ENCODE results near the gene TRRAP. TPM values are rescaled to one million over a fixed set of nuclear protein-coding genes. Genes with fewer than 3 reads are reported as not detected.
A peak's percentile ranks its signal among the peaks of the same experiment; 100 is the strongest.

Gene TRRAP
- total RNA-seq, 2 experiments from 2014 or later = 44.3 to 48.7 TPM

GRCh38 chr7:98930921-98931320 is 52.6 kb downstream of the TRRAP start:
- DNase-seq = peak; percentile 52
- Mint-ChIP-seq H3K4me3 (peak overlapping the region; percentile 53), H3K27ac (peak overlapping the region; percentile 82), H3K27me3 (no peaks in the 10 kb centered on the region), H3K4me1 (ENCODE audit: low read depth) (peaks cover 20% of the 10 kb centered on the region), H3K9me3 (no peaks in the 10 kb centered on the region), H3K36me3 (peaks cover 59% of the 10 kb centered on the region)
- intact Hi-C loops (cut with micrococcal nuclease) = loop anchor here (1.0 to 10.0 kb wide), 3 partner anchors 52 to 394 kb away; partner anchors contain the start of gene ARPC1A
- CTCF ChIA-PET = interaction anchor here (0.5 to 1.1 kb wide), 3 partner anchors 13 to 67 kb away, joined by 3 to 4 read pairs (median 3); no protein-coding TSS in a partner anchor
- POLR2A ChIA-PET = interaction anchor here (0.9 to 1.5 kb wide), 3 partner anchors 8 to 51 kb away, joined by 3 to 5 read pairs (median 3); no protein-coding TSS in a partner anchor

- intact Hi-C loops (cut with micrococcal nuclease) = loop anchor here (10.0 kb wide), 1 partner anchor 391 kb away; the partner anchor contains the start of gene ARPC1A
- Mint-ChIP-seq H3K27me3 (no peaks in the 10 kb centered on the region), H3K27ac (no peak overlapping the region), H3K36me3 (peaks cover 57% of the 10 kb centered on the region), H3K4me1 (ENCODE audit: low read depth) (peaks cover 20% of the 10 kb centered on the region), H3K9me3 (no peaks in the 10 kb centered on the region), H3K4me3 (no peak overlapping the region)
- ChIA-PET CTCF (no interaction called here), POLR2A (no interaction called here)
- no peak for DNase-seq
Observed at GRCh38 chr7:98933321-98933720, 55.0 kb downstream of the TRRAP start.

- Mint-ChIP-seq H3K4me3 (no peak overlapping the region), H3K9me3 (no peaks in the 10 kb centered on the region), H3K36me3 (peaks cover 57% of the 10 kb centered on the region), H3K27ac (no peak overlapping the region), H3K4me1 (ENCODE audit: low read depth) (peaks cover 20% of the 10 kb centered on the region), H3K27me3 (no peaks in the 10 kb centered on the region)
- ChIA-PET CTCF (no interaction called here), POLR2A (no interaction called here)
- no peak for DNase-seq
- intact Hi-C loops (cut with micrococcal nuclease) = loop anchor here (10.0 kb wide), 1 partner anchor 391 kb away; the partner anchor contains the start of gene ARPC1A
Observed at GRCh38 chr7:98934267-98934666, 55.9 kb downstream of the TRRAP start.

GRCh38 chr7:98935811-98936210 is 57.5 kb downstream of the TRRAP start:
- H3K9me3 Mint-ChIP-seq = no peaks in the 10 kb centered on the region
- no peak overlapping the region for H3K27ac Mint-ChIP-seq

GRCh38 chr7:98943336-98943735 is 65.0 kb downstream of the TRRAP start:
- Mint-ChIP-seq H3K27ac (no peak overlapping the region), H3K27me3 (no peaks in the 10 kb centered on the region), H3K4me3 (no peak overlapping the region), H3K4me1 (ENCODE audit: low read depth) (no peaks in the 10 kb centered on the region), H3K36me3 (peaks cover 44% of the 10 kb centered on the region), H3K9me3 (no peaks in the 10 kb centered on the region)
- intact Hi-C loops (cut with micrococcal nuclease) = no loop called here
- ChIA-PET POLR2A (no interaction called here), CTCF (no interaction called here)
- DNase-seq = no peak

More at GRCh38 chr7:98935811-98936210, 57.5 kb downstream of the TRRAP start:
- Mint-ChIP-seq H3K4me1 (ENCODE audit: low read depth) (peaks cover 10% of the 10 kb centered on the region), H3K36me3 (peaks cover 51% of the 10 kb centered on the region), H3K27me3 (no peaks in the 10 kb centered on the region), H3K4me3 (no peak overlapping the region)
- POLR2A ChIA-PET = no interaction called here
- intact Hi-C loops (cut with micrococcal nuclease) = loop anchor here (10.0 kb wide), 1 partner anchor 389 kb away; the partner anchor contains the start of gene ARPC1A
- no peak for DNase-seq
- CTCF ChIA-PET = interaction anchor here (1.5 kb wide), 1 partner anchor 13 kb away, joined by 4 read pairs; no protein-coding TSS in a partner anchor

GRCh38 chr7:98944386-98944785 is 66.1 kb downstream of the TRRAP start:
- Mint-ChIP-seq H3K4me1 (ENCODE audit: low read depth) (no peaks in the 10 kb centered on the region), H3K27me3 (no peaks in the 10 kb centered on the region), H3K27ac (no peak overlapping the region), H3K9me3 (no peaks in the 10 kb centered on the region), H3K36me3 (peaks cover 47% of the 10 kb centered on the region), H3K4me3 (no peak overlapping the region)
- ChIA-PET POLR2A (no interaction called here), CTCF (interaction anchor here (1.2 kb wide), 1 partner anchor 13 kb away, joined by 3 read pairs; no protein-coding TSS in a partner anchor)
- DNase-seq = no peak
- intact Hi-C loops (cut with micrococcal nuclease) = no loop called here

- H3K4me3 Mint-ChIP-seq = no peak overlapping the region
- H3K27me3 Mint-ChIP-seq = no peaks in the 10 kb centered on the region
- no peaks in the 10 kb centered on the region for H3K4me1 Mint-ChIP-seq (ENCODE audit: low read depth)
- intact Hi-C loops (cut with micrococcal nuclease) = no loop called here
- no peak overlapping the region for H3K27ac Mint-ChIP-seq
- peaks cover 55% of the 10 kb centered on the region for H3K36me3 Mint-ChIP-seq
- CTCF ChIA-PET = no interaction called here
- POLR2A ChIA-PET = no interaction called here
- no peak for DNase-seq
- H3K9me3 Mint-ChIP-seq = no peaks in the 10 kb centered on the region
Observed at GRCh38 chr7:98945852-98946251, 67.5 kb downstream of the TRRAP start.

- CTCF ChIA-PET = no interaction called here
- peaks cover 58% of the 10 kb centered on the region for H3K36me3 Mint-ChIP-seq
- no peak for DNase-seq
- no peaks in the 10 kb centered on the region for H3K9me3 Mint-ChIP-seq
- no peaks in the 10 kb centered on the region for H3K27me3 Mint-ChIP-seq
- H3K27ac Mint-ChIP-seq = no peak overlapping the region
- H3K4me1 Mint-ChIP-seq (ENCODE audit: low read depth) = no peaks in the 10 kb centered on the region
- intact Hi-C loops (cut with micrococcal nuclease) = no loop called here
- POLR2A ChIA-PET = no interaction called here
- H3K4me3 Mint-ChIP-seq = no peak overlapping the region
Observed at GRCh38 chr7:98946389-98946788, 68.1 kb downstream of the TRRAP start.

- no peak for DNase-seq
- intact Hi-C loops (cut with micrococcal nuclease) = no loop called here
- Mint-ChIP-seq H3K36me3 (peaks cover 69% of the 10 kb centered on the region), H3K4me1 (ENCODE audit: low read depth) (no peaks in the 10 kb centered on the region), H3K27me3 (no peaks in the 10 kb centered on the region), H3K27ac (no peak overlapping the region), H3K4me3 (no peak overlapping the region), H3K9me3 (no peaks in the 10 kb centered on the region)
- CTCF ChIA-PET = interaction anchor here (0.6 kb wide), 1 partner anchor 19 kb away, joined by 3 read pairs; no protein-coding TSS in a partner anchor
- POLR2A ChIA-PET = interaction anchor here (0.6 kb wide), 1 partner anchor 370 kb away, joined by 3 read pairs; no protein-coding TSS in a partner anchor
Observed at GRCh38 chr7:98949336-98950044, 71.2 kb downstream of the TRRAP start.

- DNase-seq = no peak
- no peak overlapping the region for H3K4me3 Mint-ChIP-seq
- ChIA-PET POLR2A (no interaction called here), CTCF (no interaction called here)
- no peaks in the 10 kb centered on the region for H3K9me3 Mint-ChIP-seq
- H3K27me3 Mint-ChIP-seq = no peaks in the 10 kb centered on the region
- intact Hi-C loops (cut with micrococcal nuclease) = no loop called here
- no peak overlapping the region for H3K27ac Mint-ChIP-seq
- H3K36me3 Mint-ChIP-seq = peaks cover 71% of the 10 kb centered on the region
- H3K4me1 Mint-ChIP-seq (ENCODE audit: low read depth) = no peaks in the 10 kb centered on the region
Observed at GRCh38 chr7:98955992-98956391, 77.7 kb downstream of the TRRAP start.

GRCh38 chr7:98956469-98956868 is 78.1 kb downstream of the TRRAP start:
- ChIA-PET CTCF (no interaction called here), POLR2A (no interaction called here)
- Mint-ChIP-seq H3K36me3 (peaks cover 71% of the 10 kb centered on the region), H3K4me1 (ENCODE audit: low read depth) (no peaks in the 10 kb centered on the region), H3K9me3 (no peaks in the 10 kb centered on the region), H3K4me3 (no peak overlapping the region), H3K27ac (no peak overlapping the region), H3K27me3 (no peaks in the 10 kb centered on the region)
- intact Hi-C loops (cut with micrococcal nuclease) = no loop called here
- no peak for DNase-seq

- CTCF ChIA-PET = no interaction called here
- no peak overlapping the region for H3K27ac Mint-ChIP-seq
- no peak overlapping the region for H3K4me3 Mint-ChIP-seq
- DNase-seq = no peak
- POLR2A ChIA-PET = no interaction called here
- no peaks in the 10 kb centered on the region for H3K27me3 Mint-ChIP-seq
- H3K4me1 Mint-ChIP-seq (ENCODE audit: low read depth) = no peaks in the 10 kb centered on the region
- intact Hi-C loops (cut with micrococcal nuclease) = no loop called here
- peaks cover 67% of the 10 kb centered on the region for H3K36me3 Mint-ChIP-seq
- H3K9me3 Mint-ChIP-seq = no peaks in the 10 kb centered on the region
Observed at GRCh38 chr7:98956937-98957336, 78.6 kb downstream of the TRRAP start.

- Mint-ChIP-seq H3K9me3 (no peaks in the 10 kb centered on the region), H3K27me3 (no peaks in the 10 kb centered on the region), H3K27ac (no peak overlapping the region), H3K36me3 (peaks cover 67% of the 10 kb centered on the region), H3K4me3 (no peak overlapping the region), H3K4me1 (ENCODE audit: low read depth) (no peaks in the 10 kb centered on the region)
- ChIA-PET POLR2A (no interaction called here), CTCF (no interaction called here)
- no peak for DNase-seq
- intact Hi-C loops (cut with micrococcal nuclease) = no loop called here
Observed at GRCh38 chr7:98957766-98958165, 79.4 kb downstream of the TRRAP start.
